ENCODE results near the gene ABI3BP. TPM values are rescaled to one million over a fixed set of nuclear protein-coding genes. Genes with fewer than 3 reads are reported as not detected.
"Not testable (repeated sequence)": the region's sequence is repeated elsewhere in the genome, so short reads cannot be mapped to it uniquely, and the experiment has no call there.

Gene ABI3BP
- polyA plus RNA-seq, 6 donors from 2014 or later: 0.08 to 0.09 TPM; not detected in 4

GRCh38 chr3:101012312-101012711 lies 19.1 kb upstream of the ABI3BP start:
- ATAC-seq (ENCODE audit: low read depth in 2 of 2); H3K4me1 Mint-ChIP-seq; H3K4me3 Mint-ChIP-seq; H3K36me3 Mint-ChIP-seq; H3K27me3 Mint-ChIP-seq; DNase-seq; H3K27ac Mint-ChIP-seq: not testable (repeated sequence)
- peaks cover 5 to 44% (median 20%) of the 10 kb centered on the region in 7 donors for H3K9me3 Mint-ChIP-seq

GRCh38 chr3:101011136-101011535 lies 17.9 kb upstream of the ABI3BP start:
- Mint-ChIP-seq H3K27ac (no peak overlapping the region), H3K9me3 (peaks cover 8 to 49% (median 25%) of the 10 kb centered on the region in 7 donors), H3K4me1 (no peaks in the 10 kb centered on the region), H3K27me3 (peaks cover 0 to 5% (median 0%) of the 10 kb centered on the region in 3 donors), H3K36me3 (peaks cover 5 to 7% of the 10 kb centered on the region in 2 donors), H3K4me3 (no peak overlapping the region)
- DNase-seq (no peak), ATAC-seq (ENCODE audit: low read depth in 2 of 2) (no peak)

GRCh38 chr3:101010296-101010695 lies 17.1 kb upstream of the ABI3BP start:
- H3K9me3 Mint-ChIP-seq: peaks cover 8 to 51% (median 25%) of the 10 kb centered on the region in 7 donors
- ATAC-seq (ENCODE audit: low read depth in 2 of 2) (no peak), DNase-seq (no peak)
- peaks cover 5 to 7% of the 10 kb centered on the region in 2 donors for H3K36me3 Mint-ChIP-seq
- H3K4me3 Mint-ChIP-seq: no peak overlapping the region
- H3K27me3 Mint-ChIP-seq: peaks cover 0 to 5% (median 0%) of the 10 kb centered on the region in 3 donors
- no peak overlapping the region for H3K27ac Mint-ChIP-seq
- H3K4me1 Mint-ChIP-seq: no peaks in the 10 kb centered on the region

- Mint-ChIP-seq H3K9me3 (peaks cover 8 to 58% (median 26%) of the 10 kb centered on the region in 7 donors), H3K27me3 (peaks cover 0 to 5% (median 0%) of the 10 kb centered on the region in 3 donors)
Measured at GRCh38 chr3:101009386-101009785, 16.2 kb upstream of the ABI3BP start.

GRCh38 chr3:100999160-100999559 lies 5.9 kb upstream of the ABI3BP start:
- Mint-ChIP-seq H3K4me3 (no peak overlapping the region), H3K36me3 (no peaks in the 10 kb centered on the region), H3K27me3 (peaks cover 0 to 7% (median 0%) of the 10 kb centered on the region in 3 donors), H3K27ac (no peak overlapping the region), H3K4me1 (no peaks in the 10 kb centered on the region), H3K9me3 (peaks cover 3 to 10% (median 4%) of the 10 kb centered on the region in 7 donors)
- DNase-seq (no peak), ATAC-seq (ENCODE audit: low read depth in 2 of 2) (no peak)

More at GRCh38 chr3:101009386-101009785, 16.2 kb upstream of the ABI3BP start:
- Mint-ChIP-seq H3K36me3 (peaks cover 5 to 7% of the 10 kb centered on the region in 2 donors), H3K4me3 (no peak overlapping the region), H3K4me1 (no peaks in the 10 kb centered on the region), H3K27ac (no peak overlapping the region)
- ATAC-seq (ENCODE audit: low read depth in 2 of 2): no peak
- no peak for DNase-seq

- ATAC-seq (ENCODE audit: low read depth in 2 of 2) (no peak), DNase-seq (no peak)
- no peak overlapping the region for H3K27ac Mint-ChIP-seq
- H3K27me3 Mint-ChIP-seq: peaks cover 0 to 7% (median 0%) of the 10 kb centered on the region in 3 donors
- peaks cover 0 to 3% (median 0%) of the 10 kb centered on the region in 3 donors for H3K4me1 Mint-ChIP-seq
- no peaks in the 10 kb centered on the region for H3K9me3 Mint-ChIP-seq
- H3K36me3 Mint-ChIP-seq: no peaks in the 10 kb centered on the region
- no peak overlapping the region for H3K4me3 Mint-ChIP-seq
Measured at GRCh38 chr3:100994809-100995208, 1.6 kb upstream of the ABI3BP start.

- Mint-ChIP-seq H3K27me3 (peaks cover 0 to 7% (median 0%) of the 10 kb centered on the region in 3 donors), H3K4me1 (peaks cover 0 to 3% (median 0%) of the 10 kb centered on the region in 3 donors), H3K36me3 (no peaks in the 10 kb centered on the region), H3K4me3 (no peak overlapping the region), H3K27ac (no peak overlapping the region), H3K9me3 (no peaks in the 10 kb centered on the region)
- no peak for DNase-seq
- ATAC-seq (ENCODE audit: low read depth in 2 of 2): no peak
Measured at GRCh38 chr3:100994187-100994586, 966 bp upstream of the ABI3BP start.

GRCh38 chr3:100992231-100993012 lies 799 bp downstream of the ABI3BP start:
- H3K27ac Mint-ChIP-seq: no peak overlapping the region
- no peaks in the 10 kb centered on the region for H3K9me3 Mint-ChIP-seq
- H3K27me3 Mint-ChIP-seq: peaks cover 0 to 1% (median 0%) of the 10 kb centered on the region in 3 donors
- no peak for DNase-seq
- no peak for ATAC-seq (ENCODE audit: low read depth in 2 of 2)
- H3K4me1 Mint-ChIP-seq: peaks cover 0 to 3% (median 0%) of the 10 kb centered on the region in 3 donors
- H3K36me3 Mint-ChIP-seq: no peaks in the 10 kb centered on the region
- H3K4me3 Mint-ChIP-seq: no peak overlapping the region

- Mint-ChIP-seq H3K36me3 (no peaks in the 10 kb centered on the region), H3K27ac (no peak overlapping the region), H3K9me3 (no peaks in the 10 kb centered on the region), H3K4me3 (no peak overlapping the region), H3K4me1 (no peaks in the 10 kb centered on the region), H3K27me3 (no peaks in the 10 kb centered on the region)
- no peak for ATAC-seq (ENCODE audit: low read depth in 2 of 2)
- DNase-seq: no peak
Measured at GRCh38 chr3:100988080-100988479, 5.1 kb downstream of the ABI3BP start.

- Mint-ChIP-seq H3K36me3 (no peaks in the 10 kb centered on the region), H3K4me3 (no peak overlapping the region), H3K27me3 (no peaks in the 10 kb centered on the region), H3K27ac (no peak overlapping the region), H3K9me3 (peaks cover 0 to 3% (median 0%) of the 10 kb centered on the region in 7 donors), H3K4me1 (no peaks in the 10 kb centered on the region)
- no peak for ATAC-seq (ENCODE audit: low read depth in 2 of 2)
- DNase-seq: no peak
Measured at GRCh38 chr3:100984308-100984707, 8.9 kb downstream of the ABI3BP start.

GRCh38 chr3:100982710-100983109 lies 10.5 kb downstream of the ABI3BP start:
- Mint-ChIP-seq H3K36me3 (no peaks in the 10 kb centered on the region), H3K4me1 (no peaks in the 10 kb centered on the region), H3K27me3 (no peaks in the 10 kb centered on the region), H3K4me3 (no peak overlapping the region), H3K9me3 (peaks cover 0 to 3% (median 0%) of the 10 kb centered on the region in 7 donors), H3K27ac (no peak overlapping the region)
- ATAC-seq (ENCODE audit: low read depth in 2 of 2) (no peak), DNase-seq (no peak)

- no peak overlapping the region for H3K27ac Mint-ChIP-seq
- no peaks in the 10 kb centered on the region for H3K27me3 Mint-ChIP-seq
- H3K9me3 Mint-ChIP-seq: peaks cover 0 to 3% (median 0%) of the 10 kb centered on the region in 7 donors
- H3K36me3 Mint-ChIP-seq: no peaks in the 10 kb centered on the region
- no peak for DNase-seq
- ATAC-seq (ENCODE audit: low read depth in 2 of 2): no peak
- H3K4me3 Mint-ChIP-seq: no peak overlapping the region
- H3K4me1 Mint-ChIP-seq: no peaks in the 10 kb centered on the region
Measured at GRCh38 chr3:100981164-100981911, 11.9 kb downstream of the ABI3BP start.

- Mint-ChIP-seq H3K27me3 (no peaks in the 10 kb centered on the region), H3K9me3 (peaks cover 0 to 3% (median 0%) of the 10 kb centered on the region in 7 donors), H3K4me3 (no peak overlapping the region), H3K4me1 (no peaks in the 10 kb centered on the region), H3K36me3 (no peaks in the 10 kb centered on the region), H3K27ac (no peak overlapping the region)
- ATAC-seq (ENCODE audit: low read depth in 2 of 2) (no peak), DNase-seq (no peak)
Measured at GRCh38 chr3:100978011-100978659, 15.1 kb downstream of the ABI3BP start.
